ENCODE data around the gene SH2D2A.

Gene SH2D2A

GRCh38 chr1:156847591-156848460, 31.2 kb upstream of the SH2D2A start:
- DNase-seq (ENCODE audit: extremely low read depth, low read depth): no peak
- no peak for TF ChIP-seq CTCF (IDR thresholded peaks at IDR 0.05; ENCODE audit: low read depth, low read length)

- DNase-seq (ENCODE audit: extremely low read depth, low read depth): no peak
These were observed 30.0 kb upstream of the SH2D2A start for GRCh38 chr1:156846643-156847042.

GRCh38 chr1:156845953-156846545, 29.4 kb upstream of the SH2D2A start:
- DNase-seq (ENCODE audit: extremely low read depth, low read depth): no peak
- TF ChIP-seq CTCF (IDR thresholded peaks at IDR 0.05; ENCODE audit: low read depth, low read length): no peak

More at GRCh38 chr1:156846643-156847042, 30.0 kb upstream of the SH2D2A start:
- no peak for TF ChIP-seq CTCF (IDR thresholded peaks at IDR 0.05; ENCODE audit: low read depth, low read length)

GRCh38 chr1:156845055-156845952, 28.7 kb upstream of the SH2D2A start:
- DNase-seq (ENCODE audit: extremely low read depth, low read depth): no peak
- no peak for TF ChIP-seq CTCF (IDR thresholded peaks at IDR 0.05; ENCODE audit: low read depth, low read length)

GRCh38 chr1:156844638-156845037, 28.0 kb upstream of the SH2D2A start:
- no peak for DNase-seq (ENCODE audit: extremely low read depth, low read depth)
- no peak for TF ChIP-seq CTCF (IDR thresholded peaks at IDR 0.05; ENCODE audit: low read depth, low read length)

GRCh38 chr1:156844102-156844501, 27.5 kb upstream of the SH2D2A start:
- DNase-seq (ENCODE audit: extremely low read depth, low read depth): no peak
- no peak for TF ChIP-seq CTCF (IDR thresholded peaks at IDR 0.05; ENCODE audit: low read depth, low read length)

Measured in AG09319 (cell line).